Medulla oblongata (tissue), 1 donor: Measurements from ENCODE around the gene NUMB.

ENCODE experiments used
- DNase-seq: peaks from one replicate; pipeline ENCODE4 v3.0.0-alpha.2; 2015; ENCODE audit errors: extremely low spot score

NUMB gene

GRCh38 chr14:73289729-73290128 is 168.6 kb downstream of the NUMB start:
- no peak for DNase-seq

GRCh38 chr14:73289308-73289707 is 169.0 kb downstream of the NUMB start:
- DNase-seq = no peak

- no peak for DNase-seq
Observed at GRCh38 chr14:73287071-73287470, 171.3 kb downstream of the NUMB start.

- no peak for DNase-seq
Observed at GRCh38 chr14:73286598-73286997, 171.7 kb downstream of the NUMB start.

- no peak for DNase-seq
Observed at GRCh38 chr14:73285979-73286378, 172.4 kb downstream of the NUMB start.

GRCh38 chr14:73283608-73284379 is 174.6 kb downstream of the NUMB start:
- DNase-seq = peak; percentile 77

- no peak for DNase-seq
Observed at GRCh38 chr14:73280903-73281302, 177.4 kb downstream of the NUMB start.

- DNase-seq = no peak
Observed at GRCh38 chr14:73277376-73277775, 181.0 kb downstream of the NUMB start.

- no peak for DNase-seq
Observed at GRCh38 chr14:73276836-73277235, 181.5 kb downstream of the NUMB start.

- DNase-seq = no peak
Observed at GRCh38 chr14:73273799-73274198, 184.5 kb downstream of the NUMB start.

- DNase-seq = no peak
Observed at GRCh38 chr14:73272393-73272792, 186.0 kb downstream of the NUMB start.

GRCh38 chr14:73269729-73270531 is 188.4 kb downstream of the NUMB start:
- DNase-seq = peak; percentile 31

- DNase-seq = no peak
Observed at GRCh38 chr14:73267474-73267873, 190.9 kb downstream of the NUMB start.

- DNase-seq = no peak
Observed at GRCh38 chr14:73266317-73266716, 192.0 kb downstream of the NUMB start.

GRCh38 chr14:73265721-73266046 is 192.7 kb downstream of the NUMB start:
- no peak for DNase-seq

GRCh38 chr14:73264885-73265720 is 193.2 kb downstream of the NUMB start:
- DNase-seq = no peak

GRCh38 chr14:73264080-73264884 is 194.1 kb downstream of the NUMB start:
- DNase-seq = no peak

GRCh38 chr14:73263606-73264005 is 194.7 kb downstream of the NUMB start:
- no peak for DNase-seq

GRCh38 chr14:73262427-73263183 is 195.7 kb downstream of the NUMB start:
- no peak for DNase-seq

GRCh38 chr14:73261520-73262426 is 196.6 kb downstream of the NUMB start:
- DNase-seq = no peak
